Lung (tissue), 12 donors: ENCODE results near the gene INPP4A. TPM values are rescaled to one million over a fixed set of nuclear protein-coding genes. Genes with fewer than 3 reads are reported as not detected.

Source experiments
- ATAC-seq: fragments of 200-7000 bp; cut with Tn5 transposase; one replicate; pipeline ENCODE4 v1.9.1; 2020; ENCODE audit warnings: moderate number of reproducible peaks; ENCODE audit not compliant: insufficient read depth, low FRiP score
- DNase-seq, 3 donors: peaks; one replicate each; pipeline ENCODE4 v3.0.0-alpha.2; 2013 to 2017
- H3K27ac ChIP-seq, 2 donors: one replicate each; pipeline ENCODE4 v1.5.1; 2013; ENCODE audit warnings: mild to moderate bottlenecking in 2 of 2, moderate library complexity in 2 of 2, control low read depth in 1 of 2, inconsistent platforms in 1 of 2, low read depth in 1 of 2, low read length in 1 of 2
- H3K27me3 ChIP-seq, 3 donors: one replicate each; pipeline ENCODE4 v1.5.1; 2013; ENCODE audit warnings: low read length in 2 of 3; ENCODE audit not compliant: control insufficient read depth in 3 of 3, insufficient read depth in 3 of 3
- H3K36me3 ChIP-seq, 4 donors: one replicate each; pipeline ENCODE4 v1.5.1; 2013; ENCODE audit warnings: low read length in 4 of 4, mild to moderate bottlenecking in 1 of 4, moderate library complexity in 1 of 4; ENCODE audit not compliant: control insufficient read depth in 4 of 4, insufficient read depth in 4 of 4
- H3K4me1 ChIP-seq, 5 donors: one replicate each; pipeline ENCODE4 v1.5.1; 2013; ENCODE audit warnings: low read length in 5 of 5, mild to moderate bottlenecking in 2 of 5, moderate library complexity in 1 of 5; ENCODE audit not compliant: control insufficient read depth in 5 of 5, insufficient read depth in 5 of 5
- H3K4me3 ChIP-seq: one replicate; pipeline ENCODE4 v1.5.1; 2013; ENCODE audit warnings: mild to moderate bottlenecking, control low read depth, moderate library complexity
- H3K9ac ChIP-seq, 2 donors: one replicate each; pipeline ENCODE4 v1.5.1; 2013; ENCODE audit warnings: low read length in 2 of 2, control low read depth in 1 of 2; ENCODE audit not compliant: insufficient read depth in 1 of 2
- H3K9me3 ChIP-seq, 4 donors: one replicate each; pipeline ENCODE4 v1.5.1; 2013; ENCODE audit warnings: low read length in 3 of 4, mild to moderate bottlenecking in 1 of 4, moderate library complexity in 1 of 4; ENCODE audit not compliant: control insufficient read depth in 4 of 4, insufficient read depth in 3 of 4
- CTCF ChIP-seq: IDR thresholded peaks from 2 replicates; pipeline ENCODE4 v1.5.1; 2012; ENCODE audit warnings: mild to moderate bottlenecking; ENCODE audit errors: control extremely low read depth, extremely low read depth
- WGBS, 2 donors: extraction: QIAGEN DNeasy Blood & Tissue Kit; methylation state at CpG; one replicate each; pipeline ENCODE4 v1.1.7; 2013; 5-methylcytosine and 5-hydroxymethylcytosine counted together
- polyA plus RNA-seq, 2 donors: library from polyadenylated mRNA; stranded (reverse); fragments of 200-250 nt; gene quantifications; one replicate each; pipeline ENCODE4 v1.2.1, GENCODE V29; 2013
- total RNA-seq, 2 donors: library from RNA; depleted of rRNA in 1 of 2; stranded (reverse); fragments of >200 nt in 1 of 2; gene quantifications; one replicate each; pipeline ENCODE4 v1.2.1, GENCODE V29; 2014 to 2021
- donor health status: control.
- donor health status: control.
- donor health status: Bipolar disorder and iron deficiency.
- donor health status: healthy.
- donor health status: DM: yes; HTN: yes; CAD: no.

INPP4A gene
- total and polyA plus RNA-seq, 4 donors: 8.0 to 43.3 (median 19.8) TPM

DNA sequence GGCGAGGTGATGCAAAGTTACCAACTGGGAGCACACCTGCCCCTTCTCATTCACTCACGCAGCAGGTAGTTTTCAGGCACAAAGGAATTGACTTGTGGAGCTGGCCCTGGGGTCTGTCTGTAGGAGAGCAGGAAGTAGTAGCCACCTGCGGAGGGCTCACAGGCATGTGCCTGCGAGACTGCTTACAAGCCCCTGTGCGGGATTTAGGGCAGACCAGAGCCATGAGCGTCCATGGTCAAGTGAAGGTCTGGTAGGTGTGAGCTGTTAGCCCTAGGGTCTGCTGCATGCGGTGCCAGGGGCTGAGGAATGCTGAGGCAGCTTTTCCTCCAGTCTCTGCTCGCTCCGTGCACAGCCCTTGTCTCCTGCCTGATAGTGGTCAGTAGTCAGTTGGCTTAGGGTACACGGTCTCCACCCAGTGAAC is 18.9 kb downstream of the INPP4A start:
- no peak for DNase-seq

GRCh38 chr2:98463988-98464771 is 19.5 kb downstream of the INPP4A start:
- WGBS, 2 donors: 29 to 70% methylated on average over 10 of the region's 10 CpGs
- peak overlapping the region in 1 of 2 donors; percentile 81 for H3K27ac ChIP-seq

More for the DNA sequence above, 18.9 kb downstream of the INPP4A start:
- WGBS, 2 donors: 58 to 76% methylated on average over 10 of the region's 10 CpGs
- Histone ChIP-seq H3K27ac (peak overlapping the region in 1 of 2 donors; percentile 71), H3K9me3 (no peaks in the 10 kb centered on the region), H3K4me1 (peaks cover 0 to 43% (median 12%) of the 10 kb centered on the region in 5 donors), H3K36me3 (peaks cover 0 to 1% (median 0%) of the 10 kb centered on the region in 4 donors), H3K9ac (no peak overlapping the region), H3K4me3 (no peak overlapping the region), H3K27me3 (no peaks in the 10 kb centered on the region)
- no peak for ATAC-seq
- TF ChIP-seq CTCF: no peak

DNA sequence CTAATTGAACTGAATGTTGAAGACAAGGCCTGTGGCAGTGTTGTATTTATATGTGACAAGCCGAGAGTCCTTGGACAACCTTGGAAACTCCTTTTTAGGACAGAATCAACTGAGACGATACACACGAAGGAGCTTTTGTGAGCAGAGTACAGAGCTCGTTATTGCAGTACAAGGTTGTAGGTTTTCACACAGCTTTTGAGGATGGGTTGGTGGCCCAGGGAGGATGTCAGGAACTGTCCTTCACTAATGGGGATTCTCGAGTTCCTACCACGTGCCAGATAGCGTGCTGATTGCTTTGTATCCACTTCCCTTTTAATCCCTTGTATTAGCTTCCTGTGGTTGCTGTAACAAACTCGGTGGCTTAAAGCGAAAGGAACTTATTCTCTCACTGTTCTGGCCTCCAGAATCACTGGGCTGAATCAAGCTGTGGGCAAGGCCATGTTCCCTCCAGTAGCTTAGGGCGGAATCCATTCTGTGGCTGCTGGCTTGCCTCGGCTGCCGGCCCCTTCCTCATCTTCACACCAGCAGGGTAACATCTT is 20.2 kb downstream of the INPP4A start:
- Histone ChIP-seq H3K9ac (no peak overlapping the region), H3K4me1 (peaks cover 0 to 37% (median 12%) of the 10 kb centered on the region in 5 donors), H3K9me3 (no peaks in the 10 kb centered on the region), H3K27me3 (no peaks in the 10 kb centered on the region), H3K27ac (peak overlapping the region; percentile 24 to 81), H3K36me3 (peaks cover 0 to 1% (median 0%) of the 10 kb centered on the region in 4 donors), H3K4me3 (no peak overlapping the region)
- WGBS, 2 donors: 33 to 50% methylated on average over 12 of the region's 12 CpGs
- ATAC-seq: peak; percentile 54
- no peak for DNase-seq
- TF ChIP-seq CTCF: no peak

More at GRCh38 chr2:98463988-98464771, 19.5 kb downstream of the INPP4A start:
- H3K9me3 ChIP-seq: no peaks in the 10 kb centered on the region
- no peak overlapping the region for H3K9ac ChIP-seq
- no peaks in the 10 kb centered on the region for H3K27me3 ChIP-seq
- ATAC-seq (no peak), DNase-seq (no peak)
- peaks cover 0 to 39% (median 12%) of the 10 kb centered on the region in 5 donors for H3K4me1 ChIP-seq
- H3K4me3 ChIP-seq: peak overlapping the region; percentile 5
- peaks cover 0 to 1% (median 0%) of the 10 kb centered on the region in 4 donors for H3K36me3 ChIP-seq
- no peak for TF ChIP-seq CTCF
